HEK293T (cell line): ENCODE data around the gene SERPINI2.

Experiments
- BHLHE40 ChIP-seq: fragments of 450-650 bp; IDR thresholded peaks from 2 replicates; pipeline ENCODE4 v1.6.1; 2016; ENCODE audit warnings: mild to moderate bottlenecking, moderate library complexity, borderline replicate concordance
- CTBP1 ChIP-seq: fragments of 450-650 bp; IDR thresholded peaks from 2 replicates; pipeline ENCODE4 v1.6.1; 2016; ENCODE audit warnings: borderline replicate concordance
- FOXM1 ChIP-seq: fragments of 450-650 bp; IDR thresholded peaks from 2 replicates; pipeline ENCODE4 v1.6.1; 2017; ENCODE audit warnings: mild to moderate bottlenecking, borderline replicate concordance
- NFRKB ChIP-seq: fragments of 450-650 bp; IDR thresholded peaks from 2 replicates; pipeline ENCODE4 v1.6.1; 2016; ENCODE audit warnings: mild to moderate bottlenecking, moderate library complexity

DNA sequence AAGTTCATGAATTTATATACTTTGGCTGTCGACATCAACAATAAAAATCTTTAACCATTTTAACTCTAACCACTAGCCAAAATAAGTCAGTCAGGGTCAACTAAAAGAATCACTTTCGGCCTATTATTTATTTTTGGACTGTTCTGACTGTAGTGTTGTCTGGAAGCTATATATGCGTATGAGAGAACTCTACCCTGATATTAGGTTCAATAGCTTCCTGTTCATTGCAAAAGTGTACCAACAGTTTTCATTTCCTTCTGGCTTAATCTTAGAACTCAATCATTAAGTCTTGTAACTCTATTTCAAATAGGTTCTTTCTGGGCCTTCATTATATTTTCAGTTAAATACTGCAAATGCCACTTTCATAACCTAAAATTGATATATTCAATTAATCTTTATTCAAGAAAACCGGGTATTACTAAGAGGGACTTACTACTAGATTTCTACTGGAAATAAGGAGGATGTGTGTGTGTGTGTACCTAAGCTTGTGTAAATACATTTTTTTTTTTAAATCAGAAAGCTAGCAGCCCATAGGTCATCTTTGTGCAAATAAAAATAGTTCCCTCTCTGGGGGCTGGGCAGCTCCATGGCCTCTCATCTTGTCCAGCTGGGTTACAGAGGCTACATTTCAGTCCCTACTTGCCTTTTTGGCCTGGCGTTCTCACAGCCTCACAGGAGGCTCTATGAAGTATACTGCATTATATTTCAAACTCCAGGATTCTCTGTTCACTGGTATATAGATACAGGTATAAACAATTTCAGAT lies 5.8 kb downstream of the SERPINI2 start:
- TF ChIP-seq NFRKB (no peak), FOXM1 (no peak), CTBP1 (no peak), BHLHE40 (no peak)
